Epithelial cell of esophagus (primary cell): ENCODE results near the gene POU6F2.
"Not testable (repeated sequence)": the region's sequence is repeated elsewhere in the genome, so short reads cannot be mapped to it uniquely, and the experiment has no call there.

ENCODE experiments used
- DNase-seq: peaks from one replicate; pipeline ENCODE4 v3.0.0; 2010; ENCODE audit warnings: low read depth
- H3K4me3 ChIP-seq: 2 replicates; pipeline ENCODE4 v1.5.1; 2011; ENCODE audit warnings: mild to moderate bottlenecking, low read length, control low read depth
- TF ChIP-seq, protein P1 (sequence below): IDR thresholded peaks from 2 replicates; pipeline ENCODE4 v1.5.1; 2011; ENCODE audit warnings: low read depth, mild to moderate bottlenecking, low read length, control low read depth, inconsistent platforms; ENCODE audit not compliant: insufficient read depth; ENCODE audit errors: missing control alignments

The POU6F2 gene

DNA sequence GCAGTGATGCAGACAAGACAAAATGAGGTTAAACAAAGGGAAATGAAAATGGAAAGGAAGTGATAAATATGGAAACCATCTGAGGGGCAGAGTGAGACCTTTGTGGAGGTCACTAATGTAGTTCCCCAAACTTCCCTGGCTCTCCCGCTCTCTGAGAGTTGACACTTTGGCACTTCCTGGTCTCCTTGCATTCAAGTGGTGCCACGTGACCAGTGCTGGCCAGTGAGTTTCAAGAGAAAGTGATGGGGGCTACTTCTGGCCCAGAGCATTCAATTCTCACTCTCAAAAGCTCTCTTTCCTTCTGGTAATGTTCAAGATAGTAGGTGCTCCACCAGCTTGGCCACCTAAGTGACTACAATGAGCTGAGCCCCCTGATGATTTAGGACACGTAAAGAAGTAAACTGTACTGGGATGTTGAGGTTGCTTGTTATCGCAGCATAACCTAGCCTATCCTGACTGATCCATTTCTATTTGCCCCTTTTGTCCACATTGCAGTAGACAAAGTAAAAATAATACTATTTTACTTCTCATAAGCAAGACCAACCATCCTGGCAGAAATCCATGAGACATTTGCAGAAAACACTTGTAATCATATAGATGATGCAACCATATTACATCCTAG, 346.5 kb downstream of the POU6F2 start:
- TF ChIP-seq, protein P1, sequence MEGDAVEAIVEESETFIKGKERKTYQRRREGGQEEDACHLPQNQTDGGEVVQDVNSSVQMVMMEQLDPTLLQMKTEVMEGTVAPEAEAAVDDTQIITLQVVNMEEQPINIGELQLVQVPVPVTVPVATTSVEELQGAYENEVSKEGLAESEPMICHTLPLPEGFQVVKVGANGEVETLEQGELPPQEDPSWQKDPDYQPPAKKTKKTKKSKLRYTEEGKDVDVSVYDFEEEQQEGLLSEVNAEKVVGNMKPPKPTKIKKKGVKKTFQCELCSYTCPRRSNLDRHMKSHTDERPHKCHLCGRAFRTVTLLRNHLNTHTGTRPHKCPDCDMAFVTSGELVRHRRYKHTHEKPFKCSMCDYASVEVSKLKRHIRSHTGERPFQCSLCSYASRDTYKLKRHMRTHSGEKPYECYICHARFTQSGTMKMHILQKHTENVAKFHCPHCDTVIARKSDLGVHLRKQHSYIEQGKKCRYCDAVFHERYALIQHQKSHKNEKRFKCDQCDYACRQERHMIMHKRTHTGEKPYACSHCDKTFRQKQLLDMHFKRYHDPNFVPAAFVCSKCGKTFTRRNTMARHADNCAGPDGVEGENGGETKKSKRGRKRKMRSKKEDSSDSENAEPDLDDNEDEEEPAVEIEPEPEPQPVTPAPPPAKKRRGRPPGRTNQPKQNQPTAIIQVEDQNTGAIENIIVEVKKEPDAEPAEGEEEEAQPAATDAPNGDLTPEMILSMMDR, result no peak
- no peak for DNase-seq
- H3K4me3 ChIP-seq, result no peak overlapping the region

DNA sequence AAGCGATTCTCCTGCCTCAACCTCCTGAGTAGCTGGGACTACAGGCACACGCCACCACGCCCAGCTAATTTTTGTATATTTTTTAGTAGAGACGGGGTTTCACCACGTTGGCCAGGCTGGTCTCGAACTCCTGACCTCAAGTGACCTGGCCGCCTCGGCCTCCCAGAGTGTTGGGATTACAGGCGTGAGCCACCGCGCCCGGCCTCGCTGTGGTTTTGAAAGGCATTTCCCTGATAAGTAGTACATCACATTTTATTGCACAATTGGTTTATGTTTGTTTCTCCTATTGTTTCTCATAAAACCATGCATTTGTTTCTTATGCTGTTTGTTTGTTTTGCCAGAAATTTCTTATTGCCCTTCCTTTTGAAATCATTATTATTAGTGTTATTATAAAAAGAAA, 353.9 kb downstream of the POU6F2 start:
- not testable (repeated sequence) for H3K4me3 ChIP-seq, DNase-seq

DNA sequence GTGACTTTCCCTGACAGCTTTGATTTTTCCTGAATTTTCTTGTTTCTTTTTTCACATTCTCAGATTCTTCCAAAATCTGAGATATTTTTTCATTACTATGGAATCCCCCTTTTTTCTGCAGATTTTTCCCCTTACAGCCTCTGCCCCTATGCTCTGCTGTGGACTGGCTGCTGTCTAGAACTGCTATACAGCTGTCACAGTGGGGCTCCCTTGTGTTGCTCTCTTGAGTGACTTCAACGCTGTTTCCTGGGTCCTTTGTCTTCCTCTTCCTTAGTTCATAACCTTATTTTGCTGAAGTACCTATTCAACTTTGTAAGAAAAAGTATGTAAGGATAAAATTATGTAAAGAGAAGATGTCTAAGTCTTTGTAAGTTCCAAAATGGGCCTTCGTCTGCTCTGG, 354.4 kb downstream of the POU6F2 start:
- H3K4me3 ChIP-seq, result no peak overlapping the region
- no peak for DNase-seq
- TF ChIP-seq, protein P1, result no peak

DNA sequence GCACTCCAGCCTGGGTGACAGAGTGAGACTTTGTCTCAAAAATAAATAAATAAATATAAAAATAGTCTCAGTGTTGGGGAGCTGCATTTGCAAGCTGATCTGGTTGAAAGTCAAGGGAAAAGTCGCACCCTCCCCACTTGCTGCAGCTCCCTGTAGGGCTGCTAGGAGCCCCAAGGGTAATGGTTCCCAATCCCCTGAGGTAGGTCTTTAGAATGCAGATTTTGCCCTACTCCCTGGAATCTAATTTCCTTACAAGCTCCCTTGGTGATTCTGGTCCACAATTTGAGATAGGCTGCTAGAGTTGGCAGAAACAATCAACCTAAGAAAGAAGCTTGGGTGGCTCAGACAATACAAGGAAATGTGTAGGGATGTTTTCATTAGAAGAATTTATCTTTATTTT, 356.0 kb downstream of the POU6F2 start:
- H3K4me3 ChIP-seq, result no peak overlapping the region
- DNase-seq, result no peak
- TF ChIP-seq, protein P1, result no peak

DNA sequence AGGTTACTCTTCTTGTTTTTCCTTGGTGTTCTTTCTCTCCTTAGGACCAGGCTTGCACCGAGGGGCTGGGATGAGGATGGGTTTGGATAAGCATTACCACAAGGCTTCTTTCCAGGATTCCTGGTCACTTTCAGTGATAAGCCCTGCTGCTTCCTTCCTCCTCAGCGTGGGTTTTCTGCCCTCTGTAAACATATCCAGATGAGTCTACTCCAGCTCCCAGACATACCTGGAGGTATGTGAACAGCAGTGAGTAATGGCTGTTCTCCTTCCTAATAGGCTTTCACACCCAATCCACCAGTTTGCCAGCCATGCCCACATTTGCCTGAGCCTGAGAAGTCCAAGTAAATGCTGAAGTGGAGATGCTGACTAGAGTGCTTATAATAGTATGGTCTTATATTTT, 358.7 kb downstream of the POU6F2 start:
- TF ChIP-seq, protein P1, result no peak
- no peak overlapping the region for H3K4me3 ChIP-seq
- peak; percentile 40 for DNase-seq

DNA sequence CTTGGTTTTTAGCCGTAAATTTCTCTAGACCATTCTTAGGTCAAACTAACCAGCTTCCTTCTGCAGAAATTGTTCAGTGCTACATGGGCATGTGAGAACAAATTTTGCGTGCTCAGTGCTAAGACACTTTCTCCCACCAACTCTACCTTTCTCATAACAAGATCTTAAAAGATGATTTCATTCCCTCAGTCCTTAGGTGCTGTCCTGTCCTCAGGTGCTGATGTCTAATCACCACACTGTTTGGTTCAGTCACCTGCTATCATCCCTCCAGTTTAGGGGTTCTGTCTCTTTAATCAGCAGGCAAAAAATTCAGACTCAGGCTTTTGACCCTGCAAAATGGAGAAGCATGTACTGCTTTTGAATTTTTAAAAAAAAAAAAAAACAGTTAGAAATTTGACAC, 361.0 kb downstream of the POU6F2 start:
- TF ChIP-seq, protein P1, result no peak
- DNase-seq, result no peak
- no peak overlapping the region for H3K4me3 ChIP-seq

DNA sequence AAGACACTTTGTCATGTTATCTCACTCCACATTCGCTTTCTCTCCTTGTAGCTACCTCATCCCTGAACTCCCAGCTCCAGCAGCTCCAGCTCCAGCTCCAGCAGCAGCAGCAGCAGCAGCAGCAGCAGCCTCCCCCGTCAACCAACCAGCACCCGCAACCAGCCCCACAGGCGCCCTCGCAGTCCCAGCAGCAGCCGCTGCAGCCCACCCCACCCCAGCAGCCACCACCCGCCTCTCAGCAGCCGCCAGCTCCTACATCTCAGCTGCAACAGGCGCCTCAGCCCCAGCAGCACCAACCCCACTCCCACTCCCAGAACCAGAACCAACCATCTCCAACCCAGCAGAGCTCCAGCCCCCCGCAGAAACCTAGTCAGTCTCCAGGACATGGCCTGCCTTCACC, 361.9 kb downstream of the POU6F2 start:
- TF ChIP-seq, protein P1, result no peak
- no peak for DNase-seq
- no peak overlapping the region for H3K4me3 ChIP-seq

DNA sequence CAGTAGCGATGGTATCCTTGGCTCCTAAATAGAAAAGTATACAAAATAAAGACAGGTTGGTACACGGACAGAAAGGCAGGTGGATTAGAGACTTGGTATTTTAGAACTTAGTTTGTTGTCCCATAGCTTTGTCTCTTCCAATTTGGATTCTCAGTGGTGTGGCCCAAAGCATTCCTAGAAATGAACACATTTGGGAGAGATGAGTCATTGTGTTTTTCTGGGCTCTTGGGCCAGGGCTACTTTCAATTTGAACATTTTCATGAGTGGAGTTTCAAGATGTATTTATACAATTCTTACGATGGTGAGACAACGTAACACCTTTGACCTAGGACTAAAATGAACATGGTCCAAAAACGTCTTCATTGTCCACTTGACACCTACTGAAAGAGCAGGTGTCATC, 363.4 kb downstream of the POU6F2 start:
- no peak for DNase-seq
- H3K4me3 ChIP-seq, result no peak overlapping the region
- TF ChIP-seq, protein P1, result no peak
